ENCODE results near the gene CCDC30.

The CCDC30 gene

GRCh38 chr1:42462828-42463763 is at the start of gene CCDC30:
CCDC30 (plus strand) TSS chr1:42463286; CDS start chr1:42480552, 17,266 bp downstream.
- no peaks in the 10 kb centered on the region for H3K27me3 ChIP-seq (ENCODE audit: control insufficient read depth, insufficient read depth, low read length)
- H3K4me3 ChIP-seq (ENCODE audit: low read depth, low read length) = peak within 1 kb of the TSS; percentile 81
- H3K9ac ChIP-seq (ENCODE audit: low read depth, low read length) = 0 out of 2 replicates have a peak within 1 kb of the TSS, but pooled peaks have one; percentile 27
- H3K9me3 ChIP-seq (ENCODE audit: control insufficient read depth, insufficient read depth, low read length) = no peaks in the 10 kb centered on the region
- H3K4me1 ChIP-seq (ENCODE audit: control insufficient read depth, insufficient read depth, low read length) = 0 out of 2 replicates have a peak, but pooled peaks cover 6% of the 10 kb centered on the region
- H3K36me3 ChIP-seq (ENCODE audit: control insufficient read depth, insufficient read depth, low read length) = peaks cover 28% of the 10 kb centered on the region
- H3K27ac ChIP-seq (ENCODE audit: low read depth, low read length) = peak within 1 kb of the TSS; percentile 86

DNA sequence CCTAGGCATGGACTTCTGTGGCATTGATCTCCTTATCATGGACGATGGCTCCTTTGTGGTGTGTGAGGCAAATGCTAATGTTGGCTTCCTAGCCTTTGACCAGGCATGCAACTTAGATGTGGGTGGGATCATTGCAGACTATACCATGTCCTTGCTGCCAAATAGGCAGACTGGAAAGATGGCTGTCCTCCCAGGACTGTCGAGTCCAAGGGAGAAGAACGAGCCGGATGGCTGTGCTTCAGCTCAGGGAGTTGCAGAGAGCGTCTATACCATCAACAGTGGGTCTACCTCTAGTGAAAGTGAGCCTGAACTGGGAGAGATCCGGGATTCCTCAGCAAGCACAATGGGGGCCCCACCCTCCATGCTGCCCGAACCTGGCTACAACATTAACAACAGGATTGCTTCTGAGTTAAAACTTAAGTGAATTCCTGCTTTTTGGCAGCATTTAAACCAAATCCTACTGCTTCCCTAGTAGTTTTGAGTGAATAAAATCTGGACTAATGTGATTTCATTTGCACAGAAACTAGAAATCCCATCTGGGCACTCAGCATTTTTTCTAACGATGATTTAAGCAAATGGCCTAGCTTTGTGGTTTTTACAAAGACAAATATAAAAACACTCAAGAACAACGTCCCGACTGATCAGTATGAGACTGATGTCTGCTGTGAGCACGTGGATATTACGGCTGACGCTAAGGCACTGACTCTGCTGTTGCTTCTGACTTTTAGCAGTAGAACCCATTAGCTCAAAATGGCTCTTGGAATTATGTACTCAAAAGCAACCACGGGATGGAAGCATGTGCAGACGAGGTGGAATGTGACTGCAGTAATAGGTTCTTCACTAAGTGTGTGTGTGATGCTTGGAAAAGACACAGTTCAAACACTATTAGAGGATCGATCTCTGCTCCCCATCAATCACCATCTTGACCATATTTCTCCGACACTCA is 48.3 kb upstream of the CCDC30 start:
- no peaks in the 10 kb centered on the region for H3K27me3 ChIP-seq (ENCODE audit: control insufficient read depth, insufficient read depth, low read length)
- H3K9ac ChIP-seq (ENCODE audit: low read depth, low read length) = no peak overlapping the region
- no peaks in the 10 kb centered on the region for H3K9me3 ChIP-seq (ENCODE audit: control insufficient read depth, insufficient read depth, low read length)
- H3K4me1 ChIP-seq (ENCODE audit: control insufficient read depth, insufficient read depth, low read length) = peaks cover 19% of the 10 kb centered on the region
- no peak overlapping the region for H3K4me3 ChIP-seq (ENCODE audit: low read depth, low read length)
- H3K36me3 ChIP-seq (ENCODE audit: control insufficient read depth, insufficient read depth, low read length) = peaks cover 3% of the 10 kb centered on the region; the same call in 1 of the 2 replicates
- no peak overlapping the region for H3K27ac ChIP-seq (ENCODE audit: low read depth, low read length)

DNA sequence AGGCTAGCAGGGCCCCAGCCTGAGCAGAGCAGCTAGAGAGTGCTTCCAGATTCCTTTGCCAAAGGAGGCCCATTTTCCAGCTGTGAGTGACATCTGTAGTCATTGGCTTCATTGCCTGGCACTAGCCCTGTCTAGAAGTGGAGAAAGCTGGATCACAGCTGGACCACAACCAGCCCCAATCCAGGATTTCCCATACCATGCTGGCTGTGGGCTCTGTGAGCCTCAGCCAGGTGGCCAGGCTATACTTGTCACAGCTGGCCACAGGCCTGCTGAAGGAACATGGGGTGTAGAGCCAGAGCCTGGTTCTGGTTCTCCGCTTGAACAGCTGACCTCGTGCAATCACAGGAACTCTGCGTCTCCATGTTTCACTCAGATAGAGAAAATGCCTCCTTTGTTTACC is 45.9 kb upstream of the CCDC30 start:
- Histone ChIP-seq H3K27ac (ENCODE audit: low read depth, low read length) (no peak overlapping the region), H3K9ac (ENCODE audit: low read depth, low read length) (no peak overlapping the region), H3K36me3 (ENCODE audit: control insufficient read depth, insufficient read depth, low read length) (peaks cover 3% of the 10 kb centered on the region; the same call in 1 of the 2 replicates), H3K27me3 (ENCODE audit: control insufficient read depth, insufficient read depth, low read length) (no peaks in the 10 kb centered on the region), H3K4me3 (ENCODE audit: low read depth, low read length) (no peak overlapping the region), H3K4me1 (ENCODE audit: control insufficient read depth, insufficient read depth, low read length) (peaks cover 19% of the 10 kb centered on the region), H3K9me3 (ENCODE audit: control insufficient read depth, insufficient read depth, low read length) (no peaks in the 10 kb centered on the region)

- Histone ChIP-seq H3K4me1 (ENCODE audit: control insufficient read depth, insufficient read depth, low read length) (peaks cover 19% of the 10 kb centered on the region), H3K36me3 (ENCODE audit: control insufficient read depth, insufficient read depth, low read length) (peaks cover 3% of the 10 kb centered on the region; the same call in 1 of the 2 replicates), H3K27me3 (ENCODE audit: control insufficient read depth, insufficient read depth, low read length) (no peaks in the 10 kb centered on the region), H3K4me3 (ENCODE audit: low read depth, low read length) (no peak overlapping the region; the same call in 1 of the 2 replicates), H3K9ac (ENCODE audit: low read depth, low read length) (0 out of 2 replicates have a peak overlapping the region, but pooled peaks have one; percentile 10), H3K27ac (ENCODE audit: low read depth, low read length) (peak overlapping the region; percentile 63), H3K9me3 (ENCODE audit: control insufficient read depth, insufficient read depth, low read length) (no peaks in the 10 kb centered on the region)
Measured at GRCh38 chr1:42418516-42418915, 44.6 kb upstream of the CCDC30 start.

DNA sequence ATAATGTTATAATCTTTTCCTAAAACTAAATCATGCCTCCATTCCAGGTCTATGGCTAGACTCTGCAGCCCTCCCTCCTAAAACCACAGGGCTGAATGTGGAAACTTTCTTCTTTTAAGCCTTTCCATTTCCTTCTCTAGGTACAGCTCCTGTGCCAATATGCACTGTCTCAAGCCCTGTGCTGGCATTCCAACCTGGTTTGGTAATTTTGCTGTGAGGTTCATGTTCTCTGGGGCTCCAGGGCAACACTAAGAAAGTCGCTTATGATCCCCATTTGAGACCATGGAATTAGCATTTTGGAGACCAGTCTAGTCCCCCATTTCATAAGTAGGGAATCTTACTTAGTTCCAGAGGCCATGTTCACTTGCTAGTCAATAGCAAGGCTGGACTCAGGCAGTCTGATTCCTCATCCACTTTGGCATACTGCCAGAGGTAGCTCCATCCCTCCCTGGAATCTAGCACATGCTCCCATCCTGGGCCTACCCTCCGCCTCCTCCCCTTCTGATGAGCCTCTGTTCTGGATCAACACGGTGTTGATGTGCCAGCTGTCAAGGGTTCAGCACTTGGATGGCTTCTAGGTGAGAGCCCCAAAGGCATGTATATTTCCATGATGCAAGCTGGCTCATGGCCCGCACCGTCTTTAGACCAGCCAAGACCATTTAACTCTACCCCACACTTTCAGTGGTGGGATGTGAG is 43.8 kb upstream of the CCDC30 start:
- peaks cover 19% of the 10 kb centered on the region for H3K4me1 ChIP-seq (ENCODE audit: control insufficient read depth, insufficient read depth, low read length)
- no peaks in the 10 kb centered on the region for H3K27me3 ChIP-seq (ENCODE audit: control insufficient read depth, insufficient read depth, low read length)
- no peak overlapping the region for H3K4me3 ChIP-seq (ENCODE audit: low read depth, low read length)
- peak overlapping the region; percentile 63 for H3K27ac ChIP-seq (ENCODE audit: low read depth, low read length)
- 0 out of 2 replicates have a peak overlapping the region, but pooled peaks have one; percentile 10 for H3K9ac ChIP-seq (ENCODE audit: low read depth, low read length)
- H3K9me3 ChIP-seq (ENCODE audit: control insufficient read depth, insufficient read depth, low read length) = no peaks in the 10 kb centered on the region
- peaks cover 3% of the 10 kb centered on the region; the same call in 1 of the 2 replicates for H3K36me3 ChIP-seq (ENCODE audit: control insufficient read depth, insufficient read depth, low read length)

DNA sequence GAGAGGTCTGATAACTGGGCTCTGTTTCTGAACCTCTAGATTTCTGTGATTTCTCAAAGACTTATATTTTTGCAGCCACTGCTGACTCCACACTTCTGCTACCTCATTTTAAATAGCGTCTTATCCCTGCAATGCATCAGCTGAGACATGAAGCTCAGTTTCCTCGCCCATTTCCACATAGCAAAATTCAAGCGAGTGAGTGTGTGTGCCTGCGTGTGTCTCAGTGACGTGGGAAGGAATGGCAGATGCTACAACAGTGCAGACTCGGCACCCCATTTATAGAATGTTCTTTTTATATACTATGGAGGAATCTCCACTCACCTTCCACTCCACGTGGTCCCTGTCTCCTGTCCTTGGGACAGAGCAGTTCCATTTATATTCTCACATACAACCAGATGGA is 43.0 kb upstream of the CCDC30 start:
- Histone ChIP-seq H3K27ac (ENCODE audit: low read depth, low read length) (no peak overlapping the region), H3K9me3 (ENCODE audit: control insufficient read depth, insufficient read depth, low read length) (no peaks in the 10 kb centered on the region), H3K9ac (ENCODE audit: low read depth, low read length) (no peak overlapping the region), H3K36me3 (ENCODE audit: control insufficient read depth, insufficient read depth, low read length) (no peaks in the 10 kb centered on the region), H3K4me1 (ENCODE audit: control insufficient read depth, insufficient read depth, low read length) (peaks cover 19% of the 10 kb centered on the region), H3K27me3 (ENCODE audit: control insufficient read depth, insufficient read depth, low read length) (no peaks in the 10 kb centered on the region), H3K4me3 (ENCODE audit: low read depth, low read length) (no peak overlapping the region)

DNA sequence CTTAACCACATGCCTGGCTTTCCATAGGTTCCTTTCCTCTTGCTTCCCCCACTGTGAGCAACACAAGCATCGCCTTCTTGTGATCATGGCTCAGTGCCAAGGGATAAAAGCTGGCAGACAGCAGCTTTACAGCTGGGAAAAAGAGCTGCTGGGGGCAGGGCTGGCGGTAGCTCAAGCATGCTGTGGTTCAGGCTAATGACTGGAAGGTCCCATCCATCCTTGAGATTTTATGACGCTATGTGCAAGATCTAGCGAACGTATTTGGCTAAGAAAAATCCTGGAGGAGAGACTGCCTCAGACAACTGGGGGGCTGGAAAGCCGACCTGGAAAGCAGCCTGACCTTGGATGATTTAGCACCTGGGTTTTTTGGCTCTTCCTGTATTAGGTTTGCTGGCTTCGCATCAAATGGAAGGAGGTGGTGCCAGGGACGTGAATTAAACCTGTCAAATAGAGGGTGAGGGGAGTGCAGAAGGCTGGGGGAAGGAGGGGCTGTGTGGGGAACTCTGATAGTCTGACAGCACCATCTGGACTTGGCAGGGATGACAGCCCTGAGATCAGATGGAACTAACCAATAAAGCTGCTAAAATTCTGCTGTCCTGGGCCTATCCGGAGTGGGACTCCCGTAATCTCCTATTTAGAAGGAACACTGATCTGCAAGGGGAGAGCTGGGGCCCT is 42.0 kb upstream of the CCDC30 start:
- Histone ChIP-seq H3K9ac (ENCODE audit: low read depth, low read length) (no peak overlapping the region), H3K4me1 (ENCODE audit: control insufficient read depth, insufficient read depth, low read length) (peaks cover 19% of the 10 kb centered on the region), H3K27ac (ENCODE audit: low read depth, low read length) (no peak overlapping the region), H3K4me3 (ENCODE audit: low read depth, low read length) (no peak overlapping the region), H3K36me3 (ENCODE audit: control insufficient read depth, insufficient read depth, low read length) (no peaks in the 10 kb centered on the region), H3K9me3 (ENCODE audit: control insufficient read depth, insufficient read depth, low read length) (no peaks in the 10 kb centered on the region), H3K27me3 (ENCODE audit: control insufficient read depth, insufficient read depth, low read length) (no peaks in the 10 kb centered on the region)

DNA sequence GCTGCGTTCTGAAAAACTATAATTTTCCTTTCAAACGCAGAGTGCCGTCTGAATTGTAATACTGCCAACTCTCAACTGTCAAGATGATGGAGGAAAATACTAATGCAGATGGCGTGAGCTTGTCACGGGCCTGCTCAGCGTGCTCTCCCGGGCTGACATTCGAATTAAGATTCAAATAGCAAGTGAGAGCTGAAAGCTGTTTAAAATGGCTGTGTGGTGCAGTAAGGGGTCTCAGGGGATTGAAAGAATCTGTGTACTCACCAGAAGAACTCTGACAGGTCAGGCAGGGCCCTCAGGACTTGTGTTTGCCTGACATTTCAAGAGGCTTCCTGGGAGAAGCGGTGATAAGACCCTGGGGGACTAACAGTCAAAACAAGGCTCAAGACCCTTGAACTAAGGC is 40.3 kb upstream of the CCDC30 start:
- H3K4me1 ChIP-seq (ENCODE audit: control insufficient read depth, insufficient read depth, low read length) = peaks cover 23% of the 10 kb centered on the region
- no peaks in the 10 kb centered on the region for H3K9me3 ChIP-seq (ENCODE audit: control insufficient read depth, insufficient read depth, low read length)
- H3K27ac ChIP-seq (ENCODE audit: low read depth, low read length) = no peak overlapping the region
- no peaks in the 10 kb centered on the region for H3K36me3 ChIP-seq (ENCODE audit: control insufficient read depth, insufficient read depth, low read length)
- no peaks in the 10 kb centered on the region for H3K27me3 ChIP-seq (ENCODE audit: control insufficient read depth, insufficient read depth, low read length)
- no peak overlapping the region for H3K4me3 ChIP-seq (ENCODE audit: low read depth, low read length)
- no peak overlapping the region for H3K9ac ChIP-seq (ENCODE audit: low read depth, low read length)

DNA sequence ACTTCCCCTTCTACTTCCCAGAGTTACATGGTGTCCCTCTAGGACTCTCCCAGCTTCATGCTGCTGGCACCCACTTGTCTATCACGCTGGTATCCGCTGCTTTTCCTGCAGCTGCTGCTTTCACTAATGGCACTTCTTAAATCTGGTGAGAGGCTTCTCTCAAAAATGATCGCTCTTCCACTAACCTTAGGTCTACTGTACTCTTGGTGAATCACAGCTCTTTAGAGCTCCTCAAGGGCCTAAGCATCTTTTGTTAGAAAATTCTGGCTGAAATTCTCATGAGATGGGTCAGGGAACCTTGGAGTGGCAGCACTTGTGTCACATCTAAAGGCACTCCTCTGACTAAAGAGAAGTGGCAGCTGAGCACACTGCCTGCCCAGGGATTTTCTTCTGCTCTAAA is 39.4 kb upstream of the CCDC30 start:
- no peaks in the 10 kb centered on the region for H3K9me3 ChIP-seq (ENCODE audit: control insufficient read depth, insufficient read depth, low read length)
- no peak overlapping the region for H3K4me3 ChIP-seq (ENCODE audit: low read depth, low read length)
- H3K36me3 ChIP-seq (ENCODE audit: control insufficient read depth, insufficient read depth, low read length) = no peaks in the 10 kb centered on the region
- no peaks in the 10 kb centered on the region for H3K27me3 ChIP-seq (ENCODE audit: control insufficient read depth, insufficient read depth, low read length)
- no peak overlapping the region for H3K27ac ChIP-seq (ENCODE audit: low read depth, low read length)
- no peak overlapping the region for H3K9ac ChIP-seq (ENCODE audit: low read depth, low read length)
- peaks cover 15% of the 10 kb centered on the region for H3K4me1 ChIP-seq (ENCODE audit: control insufficient read depth, insufficient read depth, low read length)

DNA sequence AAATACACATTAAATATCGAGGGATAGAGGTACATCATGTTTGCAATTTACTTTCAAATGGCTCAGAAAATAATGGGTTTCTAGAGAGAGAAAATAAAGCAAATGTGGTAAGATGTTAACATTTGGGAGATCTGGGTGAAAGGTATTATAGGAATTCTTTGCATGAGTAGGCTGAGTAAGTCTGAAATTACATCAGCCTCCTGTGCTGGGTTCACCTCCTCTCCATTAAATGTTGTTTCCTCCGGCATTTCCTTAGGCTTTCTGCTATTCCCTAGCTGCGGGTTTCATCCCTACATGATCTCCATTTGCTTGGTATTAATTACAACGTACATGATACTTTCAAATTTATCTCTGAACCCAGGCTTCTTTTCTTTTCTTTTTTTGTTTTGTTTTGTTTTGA is 38.9 kb upstream of the CCDC30 start:
- H3K9me3 ChIP-seq (ENCODE audit: control insufficient read depth, insufficient read depth, low read length) = no peaks in the 10 kb centered on the region
- H3K4me3 ChIP-seq (ENCODE audit: low read depth, low read length) = no peak overlapping the region
- H3K9ac ChIP-seq (ENCODE audit: low read depth, low read length) = no peak overlapping the region
- H3K4me1 ChIP-seq (ENCODE audit: control insufficient read depth, insufficient read depth, low read length) = peaks cover 9% of the 10 kb centered on the region; the same call in 1 of the 2 replicates
- H3K36me3 ChIP-seq (ENCODE audit: control insufficient read depth, insufficient read depth, low read length) = no peaks in the 10 kb centered on the region
- H3K27ac ChIP-seq (ENCODE audit: low read depth, low read length) = no peak overlapping the region
- no peaks in the 10 kb centered on the region for H3K27me3 ChIP-seq (ENCODE audit: control insufficient read depth, insufficient read depth, low read length)

Data from HUES48 (cell line).